Measurements from ENCODE around the gene ARMC2.

- TF ChIP-seq ZNF274 (IDR thresholded peaks at IDR 0.05; ENCODE audit: low read depth, low read length): no peak
- TF ChIP-seq YY1 (IDR thresholded peaks at IDR 0.05; ENCODE audit: insufficient read depth, insufficient read length): no peak
- no peak for TF ChIP-seq SUZ12 (IDR thresholded peaks at IDR 0.05; ENCODE audit: extremely low read depth, insufficient read depth, insufficient read length)
Measured at GRCh38 chr6:108846628-108847027, 1.6 kb upstream of the ARMC2 start.

Data from NT2/D1 (cell line).